Neural crest cell (in vitro differentiated cells): ENCODE data around the gene MLN. TPM values are rescaled to one million over a fixed set of nuclear protein-coding genes. Genes with fewer than 3 reads are reported as not detected.

ENCODE experiments used
- DNase-seq: peaks from one replicate; pipeline ENCODE4 v3.0.0; 2021; ENCODE audit warnings: low read depth, mixed read lengths, low spot score
- H3K27ac Mint-ChIP-seq: one replicate; pipeline ENCODE4 v1.8.0; 2021; ENCODE audit warnings: mild to moderate bottlenecking, mixed read lengths; ENCODE audit not compliant: unreplicated experiment
- H3K27me3 Mint-ChIP-seq: 2 replicates; pipeline ENCODE4 v1.8.0; 2021; ENCODE audit warnings: low read depth, mild to moderate bottlenecking, mixed read lengths
- H3K36me3 Mint-ChIP-seq: 2 replicates; pipeline ENCODE4 v1.8.0; 2021; ENCODE audit warnings: low read depth, mild to moderate bottlenecking, mixed read lengths
- H3K4me1 Mint-ChIP-seq: 2 replicates; pipeline ENCODE4 v1.8.0; 2021; ENCODE audit warnings: mixed read lengths
- H3K4me3 Mint-ChIP-seq: one replicate; pipeline ENCODE4 v1.8.0; 2021; ENCODE audit warnings: mild to moderate bottlenecking, mixed read lengths
- H3K9me3 Mint-ChIP-seq: 2 replicates; pipeline ENCODE4 v1.8.0; 2021; ENCODE audit warnings: mixed read lengths
- total RNA-seq: library from RNA; stranded (reverse); gene quantifications from 2 replicates; pipeline ENCODE4 v1.2.1, GENCODE V29; 2021
- TF ChIP-seq, protein P1 (sequence below): fragments of 200-600 bp; sonication (generic); conservative IDR thresholded peaks from 2 replicates; pipeline ENCODE4 v1.5.0; 2021; ENCODE audit warnings: antibody characterized with exemption, mild to moderate bottlenecking

MLN gene
- total RNA-seq, 1 donor from 2014 or later = not detected

DNA sequence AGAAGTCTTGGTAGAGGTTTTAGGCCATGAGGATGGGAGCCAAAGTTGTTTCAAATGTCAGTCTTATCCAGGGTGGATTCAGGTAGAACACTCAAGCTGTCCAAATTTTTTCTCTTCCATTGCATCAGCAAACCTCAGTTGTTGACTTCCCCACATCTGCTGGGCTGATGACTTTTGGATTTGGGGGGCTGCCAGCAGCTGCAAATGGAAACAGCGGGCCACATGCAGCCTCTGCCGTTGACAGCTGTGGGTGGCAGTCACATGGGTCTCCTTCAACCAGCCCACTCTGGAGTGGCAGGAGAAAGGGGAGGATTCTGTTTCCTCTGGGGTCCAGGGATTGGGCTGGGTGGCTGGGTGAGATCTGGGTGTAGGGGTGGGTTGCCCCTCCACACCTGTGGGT lies 5.8 kb upstream of the MLN start:
- H3K36me3 Mint-ChIP-seq = no peaks in the 10 kb centered on the region
- peaks cover 60% of the 10 kb centered on the region for H3K27me3 Mint-ChIP-seq
- H3K9me3 Mint-ChIP-seq = no peaks in the 10 kb centered on the region
- H3K27ac Mint-ChIP-seq = no peak overlapping the region
- TF ChIP-seq, protein P1, sequence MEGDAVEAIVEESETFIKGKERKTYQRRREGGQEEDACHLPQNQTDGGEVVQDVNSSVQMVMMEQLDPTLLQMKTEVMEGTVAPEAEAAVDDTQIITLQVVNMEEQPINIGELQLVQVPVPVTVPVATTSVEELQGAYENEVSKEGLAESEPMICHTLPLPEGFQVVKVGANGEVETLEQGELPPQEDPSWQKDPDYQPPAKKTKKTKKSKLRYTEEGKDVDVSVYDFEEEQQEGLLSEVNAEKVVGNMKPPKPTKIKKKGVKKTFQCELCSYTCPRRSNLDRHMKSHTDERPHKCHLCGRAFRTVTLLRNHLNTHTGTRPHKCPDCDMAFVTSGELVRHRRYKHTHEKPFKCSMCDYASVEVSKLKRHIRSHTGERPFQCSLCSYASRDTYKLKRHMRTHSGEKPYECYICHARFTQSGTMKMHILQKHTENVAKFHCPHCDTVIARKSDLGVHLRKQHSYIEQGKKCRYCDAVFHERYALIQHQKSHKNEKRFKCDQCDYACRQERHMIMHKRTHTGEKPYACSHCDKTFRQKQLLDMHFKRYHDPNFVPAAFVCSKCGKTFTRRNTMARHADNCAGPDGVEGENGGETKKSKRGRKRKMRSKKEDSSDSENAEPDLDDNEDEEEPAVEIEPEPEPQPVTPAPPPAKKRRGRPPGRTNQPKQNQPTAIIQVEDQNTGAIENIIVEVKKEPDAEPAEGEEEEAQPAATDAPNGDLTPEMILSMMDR = no peak
- peaks cover 38% of the 10 kb centered on the region for H3K4me1 Mint-ChIP-seq
- H3K4me3 Mint-ChIP-seq = no peak overlapping the region
- no peak for DNase-seq

DNA sequence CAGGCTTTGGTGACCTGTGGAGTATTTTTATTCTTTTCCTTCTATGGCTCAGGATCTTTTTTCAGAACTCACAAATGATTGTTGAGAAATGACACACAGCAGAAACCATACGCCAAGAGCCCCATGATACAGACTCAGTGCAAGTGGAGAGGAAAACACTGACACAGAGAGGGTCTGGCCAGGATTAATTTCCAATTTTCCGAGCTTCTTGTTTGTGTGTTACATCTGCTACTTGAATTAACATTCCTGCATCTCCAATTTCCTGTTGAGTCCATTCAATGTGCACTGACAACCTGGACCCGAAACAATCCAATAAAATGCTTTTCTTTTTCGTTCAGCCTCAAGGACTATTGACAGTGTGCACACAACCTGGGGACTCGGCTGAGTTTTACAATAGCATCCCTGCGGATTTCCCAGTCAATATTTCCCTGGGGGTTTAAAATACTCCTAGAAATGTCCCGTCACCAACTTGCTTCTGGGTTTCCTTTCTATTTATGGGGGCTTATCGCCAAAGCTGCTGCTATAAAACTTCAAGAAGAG lies 4.9 kb upstream of the MLN start:
- no peaks in the 10 kb centered on the region for H3K9me3 Mint-ChIP-seq
- peaks cover 44% of the 10 kb centered on the region for H3K4me1 Mint-ChIP-seq
- H3K4me3 Mint-ChIP-seq = no peak overlapping the region
- peaks cover 62% of the 10 kb centered on the region for H3K27me3 Mint-ChIP-seq
- no peak overlapping the region for H3K27ac Mint-ChIP-seq
- no peak for DNase-seq
- H3K36me3 Mint-ChIP-seq = no peaks in the 10 kb centered on the region
- TF ChIP-seq, protein P1 = no peak

GRCh38 chr6:33807606-33808005 lies 3.8 kb upstream of the MLN start:
- Mint-ChIP-seq H3K9me3 (no peaks in the 10 kb centered on the region), H3K36me3 (no peaks in the 10 kb centered on the region), H3K27me3 (peaks cover 59% of the 10 kb centered on the region), H3K27ac (no peak overlapping the region), H3K4me3 (no peak overlapping the region), H3K4me1 (peaks cover 39% of the 10 kb centered on the region)
- TF ChIP-seq, protein P1 = no peak
- no peak for DNase-seq

- no peak overlapping the region for H3K4me3 Mint-ChIP-seq
- no peak for DNase-seq
- TF ChIP-seq, protein P1 = no peak
- no peak overlapping the region for H3K27ac Mint-ChIP-seq
- peaks cover 56% of the 10 kb centered on the region for H3K27me3 Mint-ChIP-seq
- H3K9me3 Mint-ChIP-seq = no peaks in the 10 kb centered on the region
- peaks cover 36% of the 10 kb centered on the region for H3K4me1 Mint-ChIP-seq
- H3K36me3 Mint-ChIP-seq = no peaks in the 10 kb centered on the region
These were observed 3.0 kb upstream of the MLN start for GRCh38 chr6:33806841-33807240.

GRCh38 chr6:33802186-33802958 lies 1.4 kb downstream of the MLN start:
- peak overlapping the region; percentile 28 for H3K4me3 Mint-ChIP-seq
- H3K27me3 Mint-ChIP-seq = peaks cover 20% of the 10 kb centered on the region
- TF ChIP-seq, protein P1 = no peak
- DNase-seq = no peak
- H3K36me3 Mint-ChIP-seq = no peaks in the 10 kb centered on the region
- H3K9me3 Mint-ChIP-seq = no peaks in the 10 kb centered on the region
- H3K4me1 Mint-ChIP-seq = peaks cover 37% of the 10 kb centered on the region
- peak overlapping the region; percentile 46 for H3K27ac Mint-ChIP-seq
